SK-N-SH treated with all-trans-retinoic acid at 6 μM for 48 hours (cell line): ENCODE data around the gene POU3F1.

Experiments
- RARB ChIP-seq: fragments of 250-450 bp; sonication (Bioruptor Pico); IDR thresholded peaks from 2 replicates; pipeline ENCODE4 v1.8.0; 2021; ENCODE audit warnings: mild to moderate bottlenecking, moderate library complexity
- ZNF8 ChIP-seq: fragments of 450-650 bp; formaldehyde crosslinking; IDR thresholded peaks from 2 replicates; pipeline ENCODE4 v1.5.0; 2020; ENCODE audit warnings: mild to moderate bottlenecking, moderate library complexity

DNA sequence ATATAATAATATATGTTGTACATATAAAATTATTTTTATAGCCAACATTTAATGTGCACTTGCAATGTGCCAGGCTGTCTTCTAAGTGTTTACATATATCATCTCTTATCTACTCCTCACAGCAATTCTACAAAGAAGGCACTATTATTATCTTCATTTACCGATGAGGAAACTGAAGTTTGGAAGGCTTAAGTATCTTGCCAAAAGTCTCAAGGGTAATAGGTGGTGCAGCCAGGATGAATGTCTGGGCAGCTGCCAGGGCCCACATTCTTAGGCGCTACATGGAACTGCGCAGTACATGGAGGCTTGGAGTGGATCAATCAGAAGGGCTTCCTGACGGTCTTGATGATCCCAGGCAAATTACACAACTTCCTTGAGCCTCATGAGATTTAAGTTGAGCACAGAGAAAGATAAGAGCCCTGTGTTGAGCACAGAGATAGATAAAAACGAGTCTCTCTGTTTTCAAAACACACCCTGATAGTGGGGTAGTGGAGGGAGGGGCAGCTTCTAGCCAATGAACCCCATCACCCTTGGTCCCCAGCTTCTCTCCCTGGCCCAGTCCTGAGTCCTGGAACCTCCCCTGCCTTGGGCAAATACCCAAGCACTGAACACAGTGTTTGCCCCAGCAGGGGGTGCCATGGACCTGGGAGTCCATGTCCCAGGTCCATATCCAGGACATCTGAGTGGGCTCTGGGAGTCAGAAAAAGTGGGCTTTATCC, 9.2 kb downstream of the POU3F1 start:
- TF ChIP-seq ZNF8 (CRISPR knock-in tag) (no peak), RARB (CRISPR knock-in tag) (no peak)
